ENCODE data around the gene TIFAB.

- no peak for TF ChIP-seq POLR2A (IDR thresholded peaks at IDR 0.05)
- TF ChIP-seq POLR2AphosphoS5 (IDR thresholded peaks at IDR 0.05) = no peak
- no peak for TF ChIP-seq EP300 (IDR thresholded peaks at IDR 0.05)
- TF ChIP-seq CTCF (IDR thresholded peaks at IDR 0.05) = no peak
Measured at GRCh38 chr5:135422419-135422818, 29.7 kb downstream of the TIFAB start.
